ENCODE measurements around the gene SPRY1. TPM values are rescaled to one million over a fixed set of nuclear protein-coding genes. Genes with fewer than 3 reads are reported as not detected.
A peak's percentile ranks its signal among the peaks of the same experiment; 100 is the strongest.

Gene SPRY1
- total and polyA plus RNA-seq, 9 of the 15 experiments (the other 6 are each of a cell fraction or from before 2014, with no cell fraction given), result 0.18 to 1.9 (median 0.45) TPM; not detected in 1

GRCh38 chr4:123349421-123350190 is 47.0 kb upstream of the SPRY1 start (continued):
- TF ChIP-seq, protein P1, sequence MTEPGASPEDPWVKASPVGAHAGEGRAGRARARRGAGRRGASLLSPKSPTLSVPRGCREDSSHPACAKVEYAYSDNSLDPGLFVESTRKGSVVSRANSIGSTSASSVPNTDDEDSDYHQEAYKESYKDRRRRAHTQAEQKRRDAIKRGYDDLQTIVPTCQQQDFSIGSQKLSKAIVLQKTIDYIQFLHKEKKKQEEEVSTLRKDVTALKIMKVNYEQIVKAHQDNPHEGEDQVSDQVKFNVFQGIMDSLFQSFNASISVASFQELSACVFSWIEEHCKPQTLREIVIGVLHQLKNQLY (CRISPR knock-in tag; conservative IDR thresholded peaks at IDR 0.05), result 0 out of 4 replicates have a peak, but pooled peaks of 1 of the 2 experiments have one; percentile 36
- TF ChIP-seq MIER1 (IDR thresholded peaks at IDR 0.05; ENCODE audit: low read depth) (no peak), EWSR1 (IDR thresholded peaks at IDR 0.05; ENCODE audit: borderline replicate concordance, low read depth, partially characterized antibody) (no peak), HDAC1 (IDR thresholded peaks at IDR 0.05) (peak in 1 of 2 experiments; percentile 94; a peak in 2 of 4 replicates), L3MBTL2 (IDR thresholded peaks at IDR 0.05) (peak; percentile 24; the same call in 1 of the 2 replicates), ZNF696 (CRISPR knock-in tag; conservative IDR thresholded peaks at IDR 0.05) (0 out of 2 replicates have a peak, but pooled peaks have one; percentile 71), AFF4 (CRISPR knock-in tag; IDR thresholded peaks at IDR 0.05) (0 out of 2 replicates have a peak, but pooled peaks have one; percentile 16), TOE1 (IDR thresholded peaks at IDR 0.05; ENCODE audit: borderline replicate concordance) (no peak), TOE1 (CRISPR knock-in tag; IDR thresholded peaks at IDR 0.05; ENCODE audit: borderline replicate concordance, low read depth) (no peak), ZNF175 (CRISPR knock-in tag; IDR thresholded peaks at IDR 0.05; ENCODE audit: low read depth) (peak; percentile 100), YBX1 (IDR thresholded peaks at IDR 0.05) (no peak), RBM15 (IDR thresholded peaks at IDR 0.05; ENCODE audit: insufficient read depth, low read length) (no peak), FOXP1 (CRISPR knock-in tag; IDR thresholded peaks at IDR 0.05) (no peak), ZNF24 (IDR thresholded peaks at IDR 0.05) (peak; percentile 82; the same call in 1 of the 2 replicates), FUS (optimal IDR thresholded peaks at IDR 0.05; ENCODE audit: low read depth, low read length) (no peak), ZFX (CRISPR knock-in tag; IDR thresholded peaks at IDR 0.05) (no peak), ZSCAN29 (IDR thresholded peaks at IDR 0.05) (no peak), RAD51 (IDR thresholded peaks at IDR 0.05; ENCODE audit: borderline replicate concordance, low read depth) (peak; percentile 52; the same call in 1 of the 2 replicates), ZNF75A (CRISPR knock-in tag; IDR thresholded peaks at IDR 0.05) (peak; percentile 87)
- TF ChIP-seq, protein P2, sequence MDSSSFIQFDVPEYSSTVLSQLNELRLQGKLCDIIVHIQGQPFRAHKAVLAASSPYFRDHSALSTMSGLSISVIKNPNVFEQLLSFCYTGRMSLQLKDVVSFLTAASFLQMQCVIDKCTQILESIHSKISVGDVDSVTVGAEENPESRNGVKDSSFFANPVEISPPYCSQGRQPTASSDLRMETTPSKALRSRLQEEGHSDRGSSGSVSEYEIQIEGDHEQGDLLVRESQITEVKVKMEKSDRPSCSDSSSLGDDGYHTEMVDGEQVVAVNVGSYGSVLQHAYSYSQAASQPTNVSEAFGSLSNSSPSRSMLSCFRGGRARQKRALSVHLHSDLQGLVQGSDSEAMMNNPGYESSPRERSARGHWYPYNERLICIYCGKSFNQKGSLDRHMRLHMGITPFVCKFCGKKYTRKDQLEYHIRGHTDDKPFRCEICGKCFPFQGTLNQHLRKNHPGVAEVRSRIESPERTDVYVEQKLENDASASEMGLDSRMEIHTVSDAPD (CRISPR knock-in tag; IDR thresholded peaks at IDR 0.05), result peak; percentile 86
- TF ChIP-seq, protein P3, sequence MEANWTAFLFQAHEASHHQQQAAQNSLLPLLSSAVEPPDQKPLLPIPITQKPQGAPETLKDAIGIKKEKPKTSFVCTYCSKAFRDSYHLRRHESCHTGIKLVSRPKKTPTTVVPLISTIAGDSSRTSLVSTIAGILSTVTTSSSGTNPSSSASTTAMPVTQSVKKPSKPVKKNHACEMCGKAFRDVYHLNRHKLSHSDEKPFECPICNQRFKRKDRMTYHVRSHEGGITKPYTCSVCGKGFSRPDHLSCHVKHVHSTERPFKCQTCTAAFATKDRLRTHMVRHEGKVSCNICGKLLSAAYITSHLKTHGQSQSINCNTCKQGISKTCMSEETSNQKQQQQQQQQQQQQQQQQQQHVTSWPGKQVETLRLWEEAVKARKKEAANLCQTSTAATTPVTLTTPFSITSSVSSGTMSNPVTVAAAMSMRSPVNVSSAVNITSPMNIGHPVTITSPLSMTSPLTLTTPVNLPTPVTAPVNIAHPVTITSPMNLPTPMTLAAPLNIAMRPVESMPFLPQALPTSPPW (CRISPR knock-in tag; IDR thresholded peaks at IDR 0.05), result peak; percentile 89

All from K562 (cell line).